IMR-90 (cell line): ENCODE measurements around the gene LAMA2. TPM values are rescaled to one million over a fixed set of nuclear protein-coding genes. Genes with fewer than 3 reads are reported as not detected.

Experiments
- ATAC-seq: fragments of 200-7000 bp; cut with Tn5 transposase; 2 replicates; pipeline ENCODE4 v1.9.1; 2020; ENCODE audit warnings: low read depth, mild to moderate bottlenecking, moderate library complexity
- BruUV-seq: library from RNA; stranded (reverse); fragments of 400-500 nt; replicated peaks from 2 replicates; lab custom pipeline; 2021; lab: Mats Ljungman, UMichigan
- CTCF ChIA-PET: fragments of 300-600 bp; formaldehyde crosslinking; extraction: SDS; loops from one replicate; lab custom pipeline; 2021; ENCODE audit warnings: antibody characterized with exemption; lab: Yijun Ruan, JAX
- POLR2A ChIA-PET: fragments of 300-600 bp; sonication (Branson Sonifier 250); formaldehyde crosslinking; loops from one replicate; lab custom pipeline; 2022; ENCODE audit warnings: antibody characterized with exemption; ENCODE audit not compliant: unreplicated experiment; lab: Charles Lee
- DNase-seq: peaks from one replicate; pipeline ENCODE4 v3.0.0; 2013
- H2AFZ ChIP-seq: replicated peaks from 2 replicates; pipeline ENCODE3; 2013; ENCODE audit warnings: low read length, mild to moderate bottlenecking; ENCODE audit not compliant: poor library complexity
- H2AK5ac ChIP-seq: 2 replicates; pipeline ENCODE4 v1.6.1; 2013; ENCODE audit warnings: low read depth, low read length, inconsistent platforms
- H2AK9ac ChIP-seq: replicated peaks from 2 replicates; pipeline ENCODE3; 2013; ENCODE audit warnings: mild to moderate bottlenecking, low read depth, low read length, moderate library complexity; ENCODE audit not compliant: poor library complexity
- H2BK120ac ChIP-seq: 2 replicates; pipeline ENCODE4 v1.6.1; 2013; ENCODE audit warnings: low read depth, low read length, inconsistent platforms
- H2BK15ac ChIP-seq: 3 replicates; pipeline ENCODE4 v1.6.1; 2013; ENCODE audit warnings: low read depth, low read length, inconsistent platforms
- H2BK20ac ChIP-seq: 2 replicates; pipeline ENCODE4 v1.6.1; 2013; ENCODE audit warnings: low read depth, mild to moderate bottlenecking, inconsistent platforms, low read length, moderate library complexity
- H2BK5ac ChIP-seq: 2 replicates; pipeline ENCODE4 v1.6.1; 2013; ENCODE audit warnings: mild to moderate bottlenecking, low read depth, low read length, inconsistent platforms; ENCODE audit not compliant: poor library complexity, severe bottlenecking
- H3K14ac ChIP-seq: replicated peaks from 2 replicates; pipeline ENCODE4 v1.6.1; 2013; ENCODE audit warnings: low read depth, low read length, inconsistent platforms
- H3K18ac ChIP-seq: 2 replicates; pipeline ENCODE4 v1.6.1; 2013; ENCODE audit warnings: low read depth, low read length, control low read depth
- H3K23ac ChIP-seq: 2 replicates; pipeline ENCODE4 v1.6.1; 2013; ENCODE audit warnings: low read depth, low read length, inconsistent platforms
- H3K27ac ChIP-seq: 2 replicates; pipeline ENCODE4 v1.5.1; 2013; ENCODE audit warnings: mild to moderate bottlenecking, control low read depth, low read length; ENCODE audit not compliant: insufficient read depth
- H3K27me3 ChIP-seq: 2 replicates; pipeline ENCODE4 v1.6.1; 2013; ENCODE audit warnings: low read length; ENCODE audit not compliant: control insufficient read depth, insufficient read depth
- H3K36me3 ChIP-seq: 2 replicates; pipeline ENCODE4 v1.6.1; 2013; ENCODE audit warnings: low read length, mixed read lengths; ENCODE audit not compliant: control insufficient read depth, insufficient read depth
- H3K4ac ChIP-seq: 2 replicates; pipeline ENCODE4 v1.6.1; 2013; ENCODE audit warnings: low read depth, low read length, inconsistent platforms
- H3K4me1 ChIP-seq: 2 replicates; pipeline ENCODE4 v1.6.1; 2013; ENCODE audit warnings: low read length, mixed read lengths; ENCODE audit not compliant: control insufficient read depth, insufficient read depth
- H3K4me2 ChIP-seq: 2 replicates; pipeline ENCODE4 v1.6.1; 2013; ENCODE audit warnings: low read depth, mild to moderate bottlenecking, control low read depth, low read length, moderate library complexity
- H3K4me3 ChIP-seq: 2 replicates; pipeline ENCODE4 v1.5.1; 2013; ENCODE audit warnings: low read depth, mild to moderate bottlenecking, control low read depth, low read length, moderate library complexity; ENCODE audit not compliant: insufficient read depth
- H3K56ac ChIP-seq: 2 replicates; pipeline ENCODE4 v1.6.1; 2013; ENCODE audit warnings: low read length, inconsistent platforms; ENCODE audit not compliant: insufficient read depth; ENCODE audit errors: extremely low read depth
- H3K79me1 ChIP-seq, 2 experiments: 2 replicates each; pipeline ENCODE4 v1.6.1; 2013; ENCODE audit warnings: low read length in 2 of 2, inconsistent platforms in 1 of 2, low read depth in 1 of 2
- H3K9ac ChIP-seq: 2 replicates; pipeline ENCODE4 v1.6.1; 2013; ENCODE audit warnings: low read depth, low read length, control low read depth
- H3K9me1 ChIP-seq: 2 replicates; pipeline ENCODE4 v1.6.1; 2013; ENCODE audit warnings: low read length, inconsistent platforms; ENCODE audit not compliant: insufficient read depth
- H3K9me3 ChIP-seq: 2 replicates; pipeline ENCODE4 v1.6.1; 2013; ENCODE audit warnings: low read length; ENCODE audit not compliant: control insufficient read depth, insufficient read depth
- H4K20me1 ChIP-seq: 2 replicates; pipeline ENCODE4 v1.6.1; 2013; ENCODE audit warnings: low read length, inconsistent platforms; ENCODE audit not compliant: insufficient read depth
- H4K5ac ChIP-seq: 2 replicates; pipeline ENCODE4 v1.6.1; 2013; ENCODE audit warnings: mild to moderate bottlenecking, low read depth, low read length, control low read depth
- H4K8ac ChIP-seq, 2 experiments: 2 replicates each; pipeline ENCODE4 v1.6.1; 2013; ENCODE audit warnings: low read depth in 2 of 2, low read length in 2 of 2, control low read depth in 1 of 2, inconsistent platforms in 1 of 2
- H4K91ac ChIP-seq: 2 replicates; pipeline ENCODE4 v1.6.1; 2013; ENCODE audit warnings: low read depth, low read length, inconsistent platforms; ENCODE audit not compliant: insufficient read depth
- BHLHE40 ChIP-seq: fragments of 150-350 bp; IDR thresholded peaks from 2 replicates; pipeline ENCODE4 v1.6.1; 2016; ENCODE audit warnings: mild to moderate bottlenecking, low read depth, low read length
- CEBPB ChIP-seq: IDR thresholded peaks from 2 replicates; pipeline ENCODE4 v1.6.1; 2012; ENCODE audit warnings: low read depth, low read length, improper control_type of control experiment
- CHD1 ChIP-seq: IDR thresholded peaks from 2 replicates; pipeline ENCODE4 v1.6.1; 2012; ENCODE audit warnings: low read depth, low read length, improper control_type of control experiment
- CTCF ChIP-seq: conservative IDR thresholded peaks from 2 replicates; pipeline ENCODE4 v1.5.1; 2012; ENCODE audit warnings: mild to moderate bottlenecking, low read depth, low read length, improper control_type of control experiment
- ELK1 ChIP-seq: fragments of 150-350 bp; IDR thresholded peaks from 2 replicates; pipeline ENCODE4 v1.6.1; 2016; ENCODE audit warnings: low read depth, mild to moderate bottlenecking, low read length, moderate library complexity, borderline replicate concordance
- FOS ChIP-seq: fragments of 150-350 bp; IDR thresholded peaks from 2 replicates; pipeline ENCODE4 v1.6.1; 2016; ENCODE audit warnings: low read depth, low read length
- MAFK ChIP-seq: IDR thresholded peaks from 2 replicates; pipeline ENCODE4 v1.6.1; 2012; ENCODE audit warnings: low read depth, low read length, improper control_type of control experiment
- MXI1 ChIP-seq: IDR thresholded peaks from 2 replicates; pipeline ENCODE4 v1.6.1; 2012; ENCODE audit warnings: low read depth, mild to moderate bottlenecking, low read length, moderate library complexity, borderline replicate concordance
- NFE2L2 ChIP-seq: fragments of 150-350 bp; IDR thresholded peaks from 2 replicates; pipeline ENCODE4 v1.6.1; 2016; ENCODE audit warnings: low read depth, mild to moderate bottlenecking, low read length
- POLR2A ChIP-seq: IDR thresholded peaks from 2 replicates; pipeline ENCODE4 v1.6.1; 2012; ENCODE audit warnings: mild to moderate bottlenecking, low read depth, low read length
- RAD21 ChIP-seq: IDR thresholded peaks from 2 replicates; pipeline ENCODE4 v1.6.1; 2012; ENCODE audit warnings: low read length, improper control_type of control experiment
- RCOR1 ChIP-seq: IDR thresholded peaks from 2 replicates; pipeline ENCODE4 v1.6.1; 2012; ENCODE audit warnings: mild to moderate bottlenecking, low read length, improper control_type of control experiment; ENCODE audit not compliant: insufficient replicate concordance
- SMC3 ChIP-seq: fragments of 150-350 bp; IDR thresholded peaks from 2 replicates; pipeline ENCODE4 v1.6.1; 2016; ENCODE audit warnings: low read depth, mild to moderate bottlenecking, antibody characterized with exemption, low read length, moderate library complexity
- WGBS, 2 experiments: methylation state at CpG; one replicate each; pipeline versions ENCODE4 v1.1.5 to v1.1.7; 2013; ENCODE audit warnings: missing lambda C conversion rate in 2 of 2; ENCODE audit not compliant: insufficient read length in 1 of 2; ENCODE audit errors: extremely low coverage in 2 of 2; 5-methylcytosine and 5-hydroxymethylcytosine counted together
- dilution Hi-C: fragments of 300-500 bp; cut with HindIII; formaldehyde crosslinking; loops from one replicate; pipeline ENCODE4 v1.14.3; 2018; ENCODE audit warnings: low sequenced_read_pairs; ENCODE audit not compliant: unreplicated experiment
- in situ Hi-C: fragments of 300-500 bp; cut with MboI; formaldehyde crosslinking; loops from 3 replicates; pipeline ENCODE4 v1.14.3; 2019; ENCODE audit warnings: low sequenced_read_pairs, inconsistent platforms, mixed read lengths
- intact Hi-C: fragments of 100-400 bp; cut with micrococcal nuclease; formaldehyde crosslinking; loops from 2 replicates; pipeline ENCODE4 v1.10.0; 2022
- polyA plus RNA-seq, 3 experiments: library from polyadenylated mRNA; depleted of rRNA; stranded (reverse); fragments of >200 nt; gene quantifications; 2 replicates each; pipeline ENCODE4 v1.2.3, GENCODE V29; 2012; ENCODE audit warnings: low replicate concordance in 1 of 3
- total RNA-seq: library from RNA; depleted of rRNA; stranded (reverse); fragments of >200 nt; gene quantifications from 2 replicates; pipeline ENCODE4 v1.2.3, GENCODE V29; 2012
- TF ChIP-seq, protein P1 (sequence below): fragments of 150-350 bp; IDR thresholded peaks from 2 replicates; pipeline ENCODE4 v1.6.1; 2017; ENCODE audit warnings: mild to moderate bottlenecking, antibody characterized with exemption, low read length, low read depth

Gene LAMA2
- total and polyA plus RNA-seq, 2 of the 4 experiments (the other 2 are of a cell fraction) = 9.9 to 13.3 TPM

DNA sequence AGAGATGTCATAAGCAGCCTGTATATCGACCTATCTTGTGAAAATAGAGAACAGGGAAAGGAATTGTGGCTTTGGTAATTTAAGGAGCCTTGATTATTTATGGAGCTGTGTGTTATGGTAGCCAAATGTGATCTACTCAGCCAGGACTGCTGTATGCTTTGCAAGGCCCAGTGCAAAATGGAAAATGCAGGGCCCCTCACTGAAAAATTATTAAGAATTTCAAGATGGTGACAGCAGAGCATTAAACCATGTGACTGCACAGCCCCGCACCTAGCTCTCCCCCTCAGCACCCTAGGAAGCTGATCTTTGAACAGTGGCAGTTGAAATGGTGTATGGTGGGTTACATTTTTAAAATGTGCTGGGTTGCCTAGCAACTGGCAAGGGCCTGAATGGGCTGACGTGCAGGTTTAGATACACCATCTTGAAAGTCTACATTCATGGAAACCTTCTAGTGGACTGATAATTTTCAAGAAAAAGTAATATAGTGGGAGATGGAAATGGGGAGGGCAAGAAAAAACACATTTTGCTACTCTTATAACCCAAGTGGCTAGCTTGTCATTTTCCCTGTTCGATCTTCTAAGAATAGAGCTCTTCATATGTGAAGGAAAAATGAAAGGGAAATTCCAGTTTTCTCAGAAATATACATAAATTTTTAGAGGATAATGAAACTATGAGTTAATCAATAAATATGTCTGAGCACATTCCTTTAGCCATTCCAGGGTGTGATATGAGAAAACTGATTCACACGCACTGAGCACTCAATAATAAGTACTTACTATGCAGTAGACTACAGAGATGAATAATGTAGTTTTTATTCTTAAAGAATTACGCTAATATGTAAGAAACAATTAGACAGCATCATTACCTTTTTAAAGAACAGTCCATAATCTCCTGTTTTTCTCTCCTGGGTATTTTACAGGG lies 619.1 kb downstream of the LAMA2 start:
- CTCF ChIA-PET = interaction anchor here (0.7 kb wide), 1 partner anchor 35 kb away, joined by 3 read pairs; no protein-coding TSS in a partner anchor
- TF ChIP-seq, protein P1, sequence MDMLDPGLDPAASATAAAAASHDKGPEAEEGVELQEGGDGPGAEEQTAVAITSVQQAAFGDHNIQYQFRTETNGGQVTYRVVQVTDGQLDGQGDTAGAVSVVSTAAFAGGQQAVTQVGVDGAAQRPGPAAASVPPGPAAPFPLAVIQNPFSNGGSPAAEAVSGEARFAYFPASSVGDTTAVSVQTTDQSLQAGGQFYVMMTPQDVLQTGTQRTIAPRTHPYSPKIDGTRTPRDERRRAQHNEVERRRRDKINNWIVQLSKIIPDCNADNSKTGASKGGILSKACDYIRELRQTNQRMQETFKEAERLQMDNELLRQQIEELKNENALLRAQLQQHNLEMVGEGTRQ = no peak
- TF ChIP-seq SMC3 (no peak), MAFK (no peak), CEBPB (no peak), FOS (no peak), BHLHE40 (no peak), CHD1 (no peak), RAD21 (no peak), ELK1 (no peak), POLR2A (no peak), NFE2L2 (no peak), RCOR1 (no peak), MXI1 (no peak), CTCF (no peak)

More for the DNA sequence above, 619.1 kb downstream of the LAMA2 start:
- no peak overlapping the region for H3K4me3 ChIP-seq
- 0 out of 2 replicates have a peak overlapping the region, but pooled peaks have one; percentile 17 for H3K14ac ChIP-seq
- dilution Hi-C loops = no loop called here
- H3K9me3 ChIP-seq = no peaks in the 10 kb centered on the region
- 0 out of 2 replicates have a peak overlapping the region, but pooled peaks have one; percentile 26 for H3K4ac ChIP-seq
- DNase-seq (peak; percentile 23), ATAC-seq (peak; percentile 13)
- in situ Hi-C loops = loop anchor here (5.0 kb wide), 1 partner anchor 75 kb away; no protein-coding TSS in a partner anchor
- no peaks in the 10 kb centered on the region for H3K36me3 ChIP-seq
- H2BK120ac ChIP-seq = peak overlapping the region; percentile 17; the same call in 1 of the 2 replicates
- no peaks in the 10 kb centered on the region for H4K20me1 ChIP-seq
- H2AK5ac ChIP-seq = no peak overlapping the region; the same call in 1 of the 2 replicates
- WGBS, 2 experiments = 60% methylated on average over 1 of the region's 6 CpGs; no CpG with 5 or more reads in 1 of the 2 experiments
- no peaks in the 10 kb centered on the region for H3K9me1 ChIP-seq
- H3K4me1 ChIP-seq = peaks cover 13% of the 10 kb centered on the region
- H3K4me2 ChIP-seq = peak overlapping the region; percentile 19
- H2AK9ac ChIP-seq = no peak overlapping the region
- no peak overlapping the region for H4K5ac ChIP-seq
- H4K8ac ChIP-seq = no peak overlapping the region
- no peaks in the 10 kb centered on the region; a peak in 1 of 4 replicates for H3K79me1 ChIP-seq
- H3K9ac ChIP-seq = no peak overlapping the region
- no peak overlapping the region for H3K18ac ChIP-seq
- H3K27ac ChIP-seq = no peak overlapping the region
- no peak overlapping the region for H2BK15ac ChIP-seq
- H3K23ac ChIP-seq = no peak overlapping the region
- no peaks in the 10 kb centered on the region for H3K27me3 ChIP-seq
- H2BK20ac ChIP-seq = peak overlapping the region; percentile 50; the same call in 1 of the 2 replicates
- H2AFZ ChIP-seq = no peak overlapping the region
- H2BK5ac ChIP-seq = no peak overlapping the region
- intact Hi-C loops = no loop called here
- BruUV-seq = no TSS peak
- POLR2A ChIA-PET = no interaction called here
- no peak overlapping the region for H3K56ac ChIP-seq
- H4K91ac ChIP-seq = no peak overlapping the region
